SK-N-SH (cell line): ENCODE results near the gene CFAP99. TPM values are rescaled to one million over a fixed set of nuclear protein-coding genes. Genes with fewer than 3 reads are reported as not detected.

ENCODE experiments used
- CTCF ChIA-PET: fragments of 300-600, 350-600 bp; formaldehyde crosslinking; extraction: SDS; loops from one replicate; lab custom pipeline; 2021; lab: Yijun Ruan, JAX
- POLR2A ChIA-PET: fragments of 350-600 bp; sonication (Branson Sonifier 250); formaldehyde crosslinking; extraction: SDS; loops from one replicate; lab custom pipeline; 2020; ENCODE audit warnings: antibody characterized with exemption, inconsistent platforms; lab: Yijun Ruan, JAX
- DNase-seq: peaks from one replicate; pipeline ENCODE4 v3.0.0; 2012
- H2AFZ ChIP-seq: fragments of 200-600 bp; sonication (generic); 2 replicates; pipeline ENCODE4 v1.8.1; 2016; ENCODE audit warnings: antibody characterized with exemption, mild to moderate bottlenecking, low read depth
- H3F3A ChIP-seq: fragments of 200-600 bp; sonication (generic); replicated peaks from 2 replicates; pipeline ENCODE3; 2016; ENCODE audit warnings: antibody characterized with exemption, mild to moderate bottlenecking; ENCODE audit not compliant: insufficient read depth
- H3K27ac ChIP-seq, 2 experiments: fragments of 200-500 bp in 1 of 2; fragments of 200-600 bp in 1 of 2; sonication (Bioruptor generic) in 1 of 2; sonication (generic), shearing (Covaris generic) in 1 of 2; 2 replicates each; pipeline versions ENCODE4 v1.5.1 to v1.6.1; 2014 to 2016; ENCODE audit warnings: low read depth in 2 of 2, inconsistent platforms in 1 of 2, low read length in 1 of 2, mild to moderate bottlenecking in 1 of 2, mixed read lengths in 1 of 2
- H3K27me3 ChIP-seq: fragments of 200-600 bp; sonication (generic), shearing (Covaris generic); 2 replicates; pipeline ENCODE4 v1.6.1; 2016; ENCODE audit warnings: mixed run types; ENCODE audit not compliant: insufficient read depth
- H3K36me3 ChIP-seq, 2 experiments: fragments of 200-500 bp in 1 of 2; fragments of 200-600 bp in 1 of 2; sonication (Bioruptor generic) in 1 of 2; sonication (generic) in 1 of 2; replicated peaks in 1 of 2; 2 replicates each; pipeline versions ENCODE3 to v1.5.1; 2014 to 2016; ENCODE audit warnings: low read length in 1 of 2, mild to moderate bottlenecking in 1 of 2; ENCODE audit not compliant: insufficient read depth in 2 of 2, control insufficient read depth in 1 of 2
- H3K4me1 ChIP-seq, 2 experiments: fragments of 200-500 bp in 1 of 2; fragments of 200-600 bp in 1 of 2; sonication (Bioruptor generic) in 1 of 2; sonication (generic), shearing (Covaris generic) in 1 of 2; 2 replicates each; pipeline versions ENCODE4 v1.5.1 to v1.6.1; 2014 to 2016; ENCODE audit warnings: low read depth in 1 of 2, low read length in 1 of 2, mixed run types in 1 of 2; ENCODE audit not compliant: insufficient read depth in 2 of 2, control insufficient read depth in 1 of 2
- H3K4me2 ChIP-seq: fragments of 200-600 bp; sonication (generic), shearing (Covaris generic); 2 replicates; pipeline ENCODE4 v1.6.1; 2017; ENCODE audit warnings: mixed run types
- H3K4me3 ChIP-seq, 2 experiments: fragments of 200-500 bp in 1 of 2; fragments of 200-600 bp in 1 of 2; sonication (Bioruptor generic) in 1 of 2; sonication (generic), shearing (Covaris generic) in 1 of 2; 2 replicates each; pipeline versions ENCODE4 v1.5.1 to v1.8.1; 2014 to 2016; ENCODE audit warnings: low read depth in 2 of 2, inconsistent platforms in 1 of 2, low read length in 1 of 2, mild to moderate bottlenecking in 1 of 2, mixed read lengths in 1 of 2, moderate library complexity in 1 of 2
- H3K79me2 ChIP-seq: fragments of 200-600 bp; sonication (generic); 2 replicates; pipeline ENCODE4 v1.8.1; 2017; ENCODE audit warnings: mild to moderate bottlenecking; ENCODE audit not compliant: insufficient read depth
- H3K9ac ChIP-seq: fragments of 200-600 bp; sonication (generic); 2 replicates; pipeline ENCODE4 v1.6.1; 2017; ENCODE audit warnings: mixed run types
- H3K9me2 ChIP-seq: fragments of 200-600 bp; sonication (generic); 2 replicates; pipeline ENCODE4 v1.6.1; 2017; ENCODE audit warnings: mixed run types
- H3K9me3 ChIP-seq: fragments of 200-600 bp; sonication (generic); 2 replicates; pipeline ENCODE4 v1.6.1; 2017; ENCODE audit warnings: mixed run types, mild to moderate bottlenecking, moderate library complexity
- H4K20me1 ChIP-seq: fragments of 200-600 bp; sonication (generic); 2 replicates; pipeline ENCODE4 v1.6.1; 2017; ENCODE audit warnings: mild to moderate bottlenecking, mixed run types; ENCODE audit not compliant: insufficient read depth
- CHD2 ChIP-seq: fragments of 150-350 bp; IDR thresholded peaks from 2 replicates; pipeline ENCODE4 v1.6.1; 2018; ENCODE audit warnings: low read length; ENCODE audit not compliant: partially characterized antibody
- CTCF ChIP-seq: fragments of 200-600 bp; sonication (generic); IDR thresholded peaks from 2 replicates; pipeline ENCODE4 v1.6.1; 2017; ENCODE audit warnings: antibody characterized with exemption, mild to moderate bottlenecking, moderate library complexity
- EP300 ChIP-seq, 2 experiments: IDR thresholded peaks; 2 replicates each; pipeline versions ENCODE4 v1.4.0 to v1.6.1; 2012; ENCODE audit warnings: borderline replicate concordance in 1 of 2, low read depth in 1 of 2, low read length in 1 of 2
- EZH2phosphoT487 ChIP-seq: fragments of 200-600 bp; sonication (generic); IDR thresholded peaks from 2 replicates; pipeline ENCODE4 v1.6.1; 2017; ENCODE audit warnings: low read depth, mixed run types, mild to moderate bottlenecking, antibody characterized with exemption, moderate library complexity, borderline replicate concordance
- FOSL2 ChIP-seq: IDR thresholded peaks from 2 replicates; pipeline ENCODE4 v1.4.0; 2012; ENCODE audit warnings: low read depth, mild to moderate bottlenecking, moderate library complexity, borderline replicate concordance
- FOXM1 ChIP-seq: IDR thresholded peaks from 2 replicates; pipeline ENCODE4 v1.4.0; 2012; ENCODE audit warnings: low read depth, mild to moderate bottlenecking
- GABPA ChIP-seq: IDR thresholded peaks from 2 replicates; pipeline ENCODE4 v1.4.0; 2012; ENCODE audit warnings: low read depth, mild to moderate bottlenecking
- JUND ChIP-seq: IDR thresholded peaks from 2 replicates; pipeline ENCODE4 v1.4.0; 2012
- MAX ChIP-seq: IDR thresholded peaks from 2 replicates; pipeline ENCODE4 v1.4.0; 2012; ENCODE audit warnings: low read depth
- MEF2A ChIP-seq: IDR thresholded peaks from 2 replicates; pipeline ENCODE4 v1.4.0; 2012; ENCODE audit warnings: low read depth, borderline replicate concordance
- MXI1 ChIP-seq: IDR thresholded peaks from 2 replicates; pipeline ENCODE4 v1.6.1; 2012; ENCODE audit warnings: mild to moderate bottlenecking, low read depth, low read length, improper control_type of control experiment
- PBX3 ChIP-seq: IDR thresholded peaks from 2 replicates; pipeline ENCODE4; 2012
- POLR2AphosphoS5 ChIP-seq: IDR thresholded peaks from 2 replicates; pipeline ENCODE4 v1.6.1; 2012; ENCODE audit warnings: low read depth, low read length
- RCOR1 ChIP-seq: fragments of 150-350 bp; IDR thresholded peaks from 2 replicates; pipeline ENCODE4 v1.6.1; 2017; ENCODE audit warnings: antibody characterized with exemption, low read length
- RFX5 ChIP-seq: IDR thresholded peaks from 2 replicates; pipeline ENCODE4 v1.6.1; 2012; ENCODE audit warnings: mild to moderate bottlenecking, improper control_type of control experiment, low read length
- TAF1 ChIP-seq: IDR thresholded peaks from 2 replicates; pipeline ENCODE4 v1.6.1; 2012; ENCODE audit warnings: low read depth, mild to moderate bottlenecking, low read length, moderate library complexity, borderline replicate concordance
- TCF12 ChIP-seq: IDR thresholded peaks from 2 replicates; pipeline ENCODE4 v1.4.0; 2012
- TEAD4 ChIP-seq: IDR thresholded peaks from 2 replicates; pipeline ENCODE4 v1.4.0; 2012; ENCODE audit warnings: mild to moderate bottlenecking, borderline replicate concordance; ENCODE audit not compliant: insufficient read depth
- YY1 ChIP-seq: IDR thresholded peaks from 2 replicates; pipeline ENCODE4 v1.4.0; 2012; ENCODE audit warnings: low read depth, mild to moderate bottlenecking
- WGBS: methylation state at CpG from one replicate; pipeline ENCODE4 v1.1.6; 2017; ENCODE audit warnings: low lambda C conversion rate; 5-methylcytosine and 5-hydroxymethylcytosine counted together
- polyA plus RNA-seq, 3 experiments: library from polyadenylated mRNA; depleted of rRNA; stranded (reverse); fragments of >200 nt; gene quantifications; 2 replicates each; pipeline ENCODE4 v1.2.3, GENCODE V29; 2012
- TF ChIP-seq, protein P1 (sequence below): IDR thresholded peaks from 2 replicates; pipeline ENCODE4 v1.4.0; 2012; ENCODE audit warnings: low read depth, borderline replicate concordance
- TF ChIP-seq, protein P2 (sequence below): IDR thresholded peaks from 2 replicates; pipeline ENCODE4 v1.4.0; 2012; ENCODE audit warnings: low read depth, borderline replicate concordance

CFAP99 gene
- polyA plus RNA-seq, 1 of the 3 experiments (the other 2 are of a cell fraction), result 0.13 TPM

DNA sequence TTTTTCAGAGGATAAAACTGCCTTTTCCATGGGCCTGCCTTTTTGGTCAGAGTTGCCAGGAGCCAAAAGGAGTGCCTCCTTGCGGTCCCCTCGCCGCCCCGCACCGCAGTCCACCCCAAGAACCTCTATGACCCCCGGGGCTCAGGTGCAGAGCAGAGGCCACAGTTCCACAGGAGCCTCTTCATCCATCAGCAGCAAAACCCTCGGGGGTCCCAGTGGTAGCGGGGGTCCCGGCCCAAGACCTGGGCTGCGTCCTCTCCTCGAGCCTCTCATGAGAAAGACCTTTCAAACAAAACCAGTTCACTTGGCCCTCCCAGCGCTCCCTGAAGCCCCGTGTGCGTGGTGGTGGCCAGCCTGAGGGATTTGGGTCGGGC is 17.2 kb upstream of the CFAP99 start:
- TF ChIP-seq TCF12 (no peak), GABPA (no peak)
- H3K9me2 ChIP-seq, result no peaks in the 10 kb centered on the region
- H3K9me3 ChIP-seq, result no peaks in the 10 kb centered on the region
- no peaks in the 10 kb centered on the region for H3F3A ChIP-seq
- H3K27ac ChIP-seq, result no peak overlapping the region
- no peaks in the 10 kb centered on the region for H4K20me1 ChIP-seq
- peaks cover 0 to 18% of the 10 kb centered on the region in 2 experiments; a peak in 2 of 4 replicates for H3K4me1 ChIP-seq
- H3K9ac ChIP-seq, result no peak overlapping the region
- peak overlapping the region; percentile 62; the same call in 1 of the 2 replicates for H3K4me2 ChIP-seq
- no peaks in the 10 kb centered on the region for H3K79me2 ChIP-seq
- H2AFZ ChIP-seq, result peak overlapping the region; percentile 72; the same call in 1 of the 2 replicates
- H3K36me3 ChIP-seq, result no peaks in the 10 kb centered on the region
- ChIA-PET CTCF (interaction anchor here (3.1 kb wide), 1 partner anchor 11 kb away, joined by 15 read pairs; no protein-coding TSS in a partner anchor), POLR2A (interaction anchor here (2.2 kb wide), 1 partner anchor 11 kb away, joined by 9 read pairs; no protein-coding TSS in a partner anchor)
- peak overlapping the region in 1 of 2 experiments; percentile 19; a peak in 2 of 4 replicates for H3K4me3 ChIP-seq
- 72% methylated on average over 10 of the region's 15 CpGs for WGBS
- H3K27me3 ChIP-seq, result no peaks in the 10 kb centered on the region
- no peak for DNase-seq

DNA sequence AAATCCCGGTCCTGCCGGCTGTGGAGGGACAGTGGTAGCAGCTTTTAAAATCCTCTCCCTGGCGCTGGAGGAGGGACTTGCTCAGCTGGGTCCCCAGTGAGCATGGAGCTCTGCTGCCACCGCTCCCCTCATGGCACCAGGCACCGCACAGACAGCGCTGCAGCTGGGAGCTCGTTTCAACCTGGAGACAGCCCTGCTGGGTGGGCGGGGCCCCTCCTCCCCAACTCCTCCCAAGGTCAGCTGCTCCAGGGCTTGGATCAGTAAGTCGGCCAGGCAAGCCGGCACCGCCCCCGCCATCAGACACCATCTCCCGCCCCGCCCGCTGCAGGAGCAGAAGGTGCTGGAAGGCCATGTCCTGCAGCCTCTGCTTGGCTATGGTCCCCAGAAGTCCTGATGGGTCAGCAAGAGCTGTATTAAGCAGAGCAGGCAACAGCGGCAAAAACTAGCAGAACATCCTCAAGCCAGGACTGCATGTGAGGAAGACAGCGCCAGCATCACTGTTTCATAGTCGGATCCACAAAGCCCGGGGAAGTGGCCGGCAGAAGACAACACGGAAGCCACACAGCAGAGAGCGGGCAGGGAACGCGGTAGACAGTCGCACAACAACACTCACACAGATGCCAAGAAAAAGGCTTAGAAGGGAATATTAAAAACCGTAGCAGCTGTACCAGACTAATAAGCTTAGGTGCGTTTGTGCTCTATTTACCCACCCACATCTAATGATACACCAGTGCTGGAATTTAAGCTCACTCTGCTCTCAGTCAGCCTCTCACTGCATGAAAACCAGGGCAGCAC is 16.5 kb upstream of the CFAP99 start:
- Histone ChIP-seq H3K4me2 (peak overlapping the region; percentile 62; the same call in 1 of the 2 replicates), H3K9me3 (no peaks in the 10 kb centered on the region), H3K36me3 (no peaks in the 10 kb centered on the region), H3K4me1 (peaks cover 0 to 18% of the 10 kb centered on the region in 2 experiments; a peak in 2 of 4 replicates), H3K27me3 (no peaks in the 10 kb centered on the region), H3K27ac (peak overlapping the region in 1 of 2 experiments; percentile 40; a peak in 2 of 4 replicates), H3K4me3 (peak overlapping the region; percentile 19 to 44), H3F3A (no peaks in the 10 kb centered on the region), H4K20me1 (no peaks in the 10 kb centered on the region), H2AFZ (peak overlapping the region; percentile 72; the same call in 1 of the 2 replicates), H3K79me2 (no peaks in the 10 kb centered on the region), H3K9me2 (no peaks in the 10 kb centered on the region), H3K9ac (no peak overlapping the region)
- DNase-seq, result peak; percentile 87
- CTCF ChIA-PET, result interaction anchor here (0.7 to 3.1 kb wide), 2 partner anchors 9 to 10 kb away, joined by 3 to 15 read pairs; no protein-coding TSS in a partner anchor
- WGBS, result 47% methylated on average over 17 of the region's 27 CpGs
- POLR2A ChIA-PET, result interaction anchor here (2.2 kb wide), 1 partner anchor 11 kb away, joined by 9 read pairs; no protein-coding TSS in a partner anchor
- TF ChIP-seq FOXM1 (no peak), MXI1 (peak; percentile 75), CTCF (no peak), PBX3 (no peak), EP300 (IDR thresholded peaks at IDR 0.05; ENCODE audit: borderline replicate concordance in 1 of 2, low read depth in 1 of 2, low read length in 1 of 2) (no peak), JUND (no peak), CHD2 (peak; percentile 18), TEAD4 (no peak), MAX (no peak), TAF1 (no peak), YY1 (no peak), RCOR1 (no peak), MEF2A (no peak), FOSL2 (no peak), POLR2AphosphoS5 (no peak), EZH2phosphoT487 (no peak), RFX5 (no peak)
- TF ChIP-seq, protein P1, sequence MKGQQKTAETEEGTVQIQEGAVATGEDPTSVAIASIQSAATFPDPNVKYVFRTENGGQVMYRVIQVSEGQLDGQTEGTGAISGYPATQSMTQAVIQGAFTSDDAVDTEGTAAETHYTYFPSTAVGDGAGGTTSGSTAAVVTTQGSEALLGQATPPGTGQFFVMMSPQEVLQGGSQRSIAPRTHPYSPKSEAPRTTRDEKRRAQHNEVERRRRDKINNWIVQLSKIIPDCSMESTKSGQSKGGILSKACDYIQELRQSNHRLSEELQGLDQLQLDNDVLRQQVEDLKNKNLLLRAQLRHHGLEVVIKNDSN, result no peak
- TF ChIP-seq, protein P2, sequence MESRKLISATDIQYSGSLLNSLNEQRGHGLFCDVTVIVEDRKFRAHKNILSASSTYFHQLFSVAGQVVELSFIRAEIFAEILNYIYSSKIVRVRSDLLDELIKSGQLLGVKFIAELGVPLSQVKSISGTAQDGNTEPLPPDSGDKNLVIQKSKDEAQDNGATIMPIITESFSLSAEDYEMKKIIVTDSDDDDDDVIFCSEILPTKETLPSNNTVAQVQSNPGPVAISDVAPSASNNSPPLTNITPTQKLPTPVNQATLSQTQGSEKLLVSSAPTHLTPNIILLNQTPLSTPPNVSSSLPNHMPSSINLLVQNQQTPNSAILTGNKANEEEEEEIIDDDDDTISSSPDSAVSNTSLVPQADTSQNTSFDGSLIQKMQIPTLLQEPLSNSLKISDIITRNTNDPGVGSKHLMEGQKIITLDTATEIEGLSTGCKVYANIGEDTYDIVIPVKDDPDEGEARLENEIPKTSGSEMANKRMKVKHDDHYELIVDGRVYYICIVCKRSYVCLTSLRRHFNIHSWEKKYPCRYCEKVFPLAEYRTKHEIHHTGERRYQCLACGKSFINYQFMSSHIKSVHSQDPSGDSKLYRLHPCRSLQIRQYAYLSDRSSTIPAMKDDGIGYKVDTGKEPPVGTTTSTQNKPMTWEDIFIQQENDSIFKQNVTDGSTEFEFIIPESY, result no peak
